ENCODE results near the gene PPP1R12B.
"Not testable (repeated sequence)": the region's sequence is repeated elsewhere in the genome, so short reads cannot be mapped to it uniquely, and the experiment has no call there.

PPP1R12B gene

GRCh38 chr1:202630541-202630940 lies 282.0 kb downstream of the PPP1R12B start:
- no peak for TF ChIP-seq CTCF (IDR thresholded peaks at IDR 0.05; ENCODE audit: control insufficient read depth, extremely low read depth, insufficient read depth)
- DNase-seq (ENCODE audit: low read depth), result no peak

GRCh38 chr1:202631076-202631923 lies 282.8 kb downstream of the PPP1R12B start:
- DNase-seq (ENCODE audit: low read depth), result no peak
- H3K4me3 ChIP-seq (ENCODE audit: low read depth, low read length), result no peak overlapping the region
- TF ChIP-seq CTCF (IDR thresholded peaks at IDR 0.05; ENCODE audit: control insufficient read depth, extremely low read depth, insufficient read depth), result no peak

More at GRCh38 chr1:202630541-202630940, 282.0 kb downstream of the PPP1R12B start:
- no peak overlapping the region for H3K4me3 ChIP-seq (ENCODE audit: low read depth, low read length)

DNA sequence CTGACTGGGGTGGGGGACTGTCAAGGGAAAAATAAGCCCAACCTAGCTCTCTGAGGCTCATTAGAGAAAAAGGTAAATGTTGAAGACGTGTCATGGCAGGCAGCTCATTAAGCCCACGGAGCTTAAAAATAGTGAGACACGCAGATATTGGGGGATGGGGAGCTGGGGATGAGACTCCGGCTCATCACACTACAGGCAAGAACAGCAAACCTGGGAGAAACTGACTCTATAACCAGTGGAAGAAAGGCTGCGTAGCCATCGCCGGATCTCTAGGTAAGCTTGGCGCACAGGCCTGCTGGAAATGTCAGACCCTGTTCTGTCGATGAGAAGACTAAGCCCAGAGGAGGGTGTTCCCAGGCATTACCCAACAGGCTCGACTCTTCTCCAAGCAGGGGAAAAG lies 283.7 kb downstream of the PPP1R12B start:
- H3K4me3 ChIP-seq (ENCODE audit: low read depth, low read length), result no peak overlapping the region
- no peak for DNase-seq (ENCODE audit: low read depth)
- TF ChIP-seq CTCF (IDR thresholded peaks at IDR 0.05; ENCODE audit: control insufficient read depth, extremely low read depth, insufficient read depth), result no peak

- not testable (repeated sequence) for DNase-seq (ENCODE audit: low read depth); H3K4me3 ChIP-seq (ENCODE audit: low read depth, low read length)
Observed at GRCh38 chr1:202636171-202636570, 287.7 kb downstream of the PPP1R12B start.

GRCh38 chr1:202637321-202638018 lies 289.0 kb downstream of the PPP1R12B start:
- H3K4me3 ChIP-seq (ENCODE audit: low read depth, low read length); DNase-seq (ENCODE audit: low read depth): not testable (repeated sequence)

DNA sequence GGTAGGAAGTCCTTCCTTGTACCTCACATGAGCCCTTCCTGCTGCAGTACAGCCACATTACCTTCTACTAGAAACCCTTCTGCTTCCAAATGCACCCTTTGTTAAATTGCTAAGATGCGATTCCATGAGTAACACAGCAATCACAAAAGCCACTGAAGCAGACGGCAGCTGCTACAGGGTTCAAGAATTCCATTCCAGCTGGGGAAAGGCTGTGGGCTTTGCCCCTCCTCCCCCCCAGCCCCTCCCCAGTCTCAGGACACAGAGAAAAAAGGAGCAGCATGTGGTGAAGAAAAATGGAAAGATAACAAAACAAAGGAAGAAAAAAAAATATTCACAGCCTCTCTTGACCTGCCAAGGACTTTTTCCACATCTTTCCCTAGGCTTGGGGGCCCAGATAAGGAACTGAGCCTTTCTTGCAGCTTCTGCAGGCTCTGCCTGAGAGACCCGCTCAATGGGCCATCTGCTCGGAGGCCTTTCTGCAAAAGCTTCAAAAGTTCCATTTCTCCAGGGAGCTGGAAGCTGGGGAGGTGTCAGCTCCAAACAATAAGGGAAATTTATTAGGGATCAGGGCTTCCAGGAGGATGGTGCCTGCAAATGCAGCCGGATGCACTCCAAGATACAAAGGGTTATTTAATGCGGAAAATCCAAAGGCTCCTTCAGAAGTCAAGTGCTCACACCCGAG lies 289.7 kb downstream of the PPP1R12B start:
- DNase-seq (ENCODE audit: low read depth), result no peak
- H3K4me3 ChIP-seq (ENCODE audit: low read depth, low read length), result no peak overlapping the region
- TF ChIP-seq CTCF (IDR thresholded peaks at IDR 0.05; ENCODE audit: control insufficient read depth, extremely low read depth, insufficient read depth), result no peak

DNA sequence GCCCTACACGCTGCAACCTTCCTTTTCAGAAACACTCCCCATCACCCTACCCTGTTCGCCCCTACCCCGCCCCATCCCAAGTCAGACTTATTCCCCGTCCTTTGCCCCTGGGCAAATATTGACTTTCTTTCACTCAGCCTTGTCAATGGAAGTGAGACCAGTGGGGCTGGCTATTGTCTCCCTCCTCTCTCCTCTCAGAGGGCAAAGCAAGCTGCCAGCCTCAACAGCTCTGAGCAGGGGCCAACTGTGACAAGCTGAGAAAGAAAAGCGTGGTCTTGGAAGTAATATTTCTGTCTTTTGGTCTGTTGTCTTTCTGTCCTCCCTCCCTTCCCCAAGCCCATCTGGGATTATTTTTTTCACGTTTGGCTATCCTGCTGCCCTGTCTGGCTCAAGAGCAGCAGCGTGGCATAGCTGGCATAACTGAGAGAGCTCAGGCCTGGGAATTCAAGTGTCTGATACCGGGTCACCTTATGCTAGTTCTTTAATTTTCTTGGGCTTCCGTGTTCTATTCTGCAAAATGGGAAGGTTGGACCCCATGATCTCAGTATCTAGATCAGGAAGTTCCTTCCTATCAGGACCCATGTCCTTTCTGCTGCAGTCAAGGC lies 290.3 kb downstream of the PPP1R12B start:
- not testable (repeated sequence) for DNase-seq (ENCODE audit: low read depth); H3K4me3 ChIP-seq (ENCODE audit: low read depth, low read length)

GRCh38 chr1:202639500-202639899 lies 291.0 kb downstream of the PPP1R12B start:
- no peak for DNase-seq (ENCODE audit: low read depth)
- no peak overlapping the region for H3K4me3 ChIP-seq (ENCODE audit: low read depth, low read length)
- no peak for TF ChIP-seq CTCF (IDR thresholded peaks at IDR 0.05; ENCODE audit: control insufficient read depth, extremely low read depth, insufficient read depth)

Measured in LNCaP clone FGC (cell line).